Cardiac septum (tissue), 1 donor: ENCODE results near the gene POLN. TPM values are rescaled to one million over a fixed set of nuclear protein-coding genes. Genes with fewer than 3 reads are reported as not detected.
"Not testable (repeated sequence)": the region's sequence is repeated elsewhere in the genome, so short reads cannot be mapped to it uniquely, and the experiment has no call there.

Source experiments
- DNase-seq: peaks from one replicate; pipeline ENCODE4 v3.0.0-alpha.2; 2020; ENCODE audit warnings: low spot score
- intact Hi-C: fragments of 100-400 bp; cut with DNase I; formaldehyde crosslinking; loops from one replicate; pipeline ENCODE4 v1.14.0; 2022
- total RNA-seq: library from RNA; stranded (reverse); fragmentation: NEBNext Ultra II Directional; extraction: Animal tissue kit (Norgen Biotek cat#: 25700); gene quantifications from one replicate; pipeline ENCODE4 v1.2.1, GENCODE V29; 2021
- donor health status: DM: no; HTN: no; CAD: no.

Gene POLN
- total RNA-seq, 1 donor from 2014 or later: 2.3 TPM

GRCh38 chr4:2182994-2183393, 58.9 kb downstream of the POLN start:
- no peak for DNase-seq
- intact Hi-C loops: no loop called here

- intact Hi-C loops: no loop called here
- no peak for DNase-seq
Observed at GRCh38 chr4:2180410-2180809, 61.5 kb downstream of the POLN start.

- no peak for DNase-seq
Observed at GRCh38 chr4:2179717-2180116, 62.2 kb downstream of the POLN start.

GRCh38 chr4:2178986-2179385, 62.9 kb downstream of the POLN start:
- intact Hi-C loops: no loop called here
- no peak for DNase-seq

More at GRCh38 chr4:2179717-2180116, 62.2 kb downstream of the POLN start:
- intact Hi-C loops: no loop called here

GRCh38 chr4:2177443-2178093, 64.4 kb downstream of the POLN start:
- intact Hi-C loops: no loop called here
- no peak for DNase-seq

- intact Hi-C loops: no loop called here
- no peak for DNase-seq
Observed at GRCh38 chr4:2175990-2176698, 65.8 kb downstream of the POLN start.

GRCh38 chr4:2174061-2174460, 67.9 kb downstream of the POLN start:
- intact Hi-C loops: no loop called here
- DNase-seq: no peak

- no peak for DNase-seq
- intact Hi-C loops: no loop called here
Observed at GRCh38 chr4:2172627-2173231, 69.2 kb downstream of the POLN start.

GRCh38 chr4:2172161-2172560, 69.8 kb downstream of the POLN start:
- intact Hi-C loops: no loop called here
- DNase-seq: no peak

- no peak for DNase-seq
Observed at GRCh38 chr4:2168469-2169319, 73.2 kb downstream of the POLN start.

GRCh38 chr4:2166253-2166652, 75.7 kb downstream of the POLN start:
- DNase-seq: no peak
- intact Hi-C loops: no loop called here

More at GRCh38 chr4:2168469-2169319, 73.2 kb downstream of the POLN start:
- intact Hi-C loops: no loop called here

- no peak for DNase-seq
- intact Hi-C loops: no loop called here
Observed at GRCh38 chr4:2165391-2165790, 76.5 kb downstream of the POLN start.

GRCh38 chr4:2163311-2163821, 78.6 kb downstream of the POLN start:
- intact Hi-C loops: no loop called here
- DNase-seq: no peak

GRCh38 chr4:2161092-2161703, 80.7 kb downstream of the POLN start:
- DNase-seq, intact Hi-C loops: not testable (repeated sequence)

GRCh38 chr4:2159931-2160330, 82.0 kb downstream of the POLN start:
- intact Hi-C loops: no loop called here

GRCh38 chr4:2155246-2155645, 86.7 kb downstream of the POLN start:
- DNase-seq: no peak
- intact Hi-C loops: no loop called here

More at GRCh38 chr4:2159931-2160330, 82.0 kb downstream of the POLN start:
- no peak for DNase-seq

- DNase-seq: no peak
- intact Hi-C loops: no loop called here
Observed at GRCh38 chr4:2154215-2154740, 87.6 kb downstream of the POLN start.

GRCh38 chr4:2151544-2151943, 90.4 kb downstream of the POLN start:
- no peak for DNase-seq

GRCh38 chr4:2150076-2150475, 91.8 kb downstream of the POLN start:
- intact Hi-C loops: no loop called here
- no peak for DNase-seq

More at GRCh38 chr4:2151544-2151943, 90.4 kb downstream of the POLN start:
- intact Hi-C loops: no loop called here
